Epidermal melanocyte (primary cell): ENCODE results near the gene SLC16A10.
"Not testable (repeated sequence)": the region's sequence is repeated elsewhere in the genome, so short reads cannot be mapped to it uniquely, and the experiment has no call there.

Experiments
- DNase-seq: peaks from one replicate; pipeline ENCODE4 v3.0.0; 2011; ENCODE audit warnings: low spot score; ENCODE audit not compliant: insufficient read length

The SLC16A10 gene

GRCh38 chr6:111255838-111256237 is 168.5 kb downstream of the SLC16A10 start:
- not testable (repeated sequence) for DNase-seq

GRCh38 chr6:111256646-111257045 is 169.3 kb downstream of the SLC16A10 start:
- no peak for DNase-seq

GRCh38 chr6:111258010-111258409 is 170.7 kb downstream of the SLC16A10 start:
- no peak for DNase-seq

GRCh38 chr6:111258615-111259088 is 171.3 kb downstream of the SLC16A10 start:
- no peak for DNase-seq

- peak; percentile 96 for DNase-seq
These were observed 172.0 kb downstream of the SLC16A10 start for GRCh38 chr6:111259089-111259831.

GRCh38 chr6:111260570-111261298 is 173.4 kb downstream of the SLC16A10 start:
- no peak for DNase-seq

- no peak for DNase-seq
These were observed 176.5 kb downstream of the SLC16A10 start for GRCh38 chr6:111263837-111264236.

GRCh38 chr6:111265842-111266241 is 178.5 kb downstream of the SLC16A10 start:
- DNase-seq = no peak

GRCh38 chr6:111266276-111266675 is 179.0 kb downstream of the SLC16A10 start:
- no peak for DNase-seq

GRCh38 chr6:111267764-111268333 is 180.5 kb downstream of the SLC16A10 start:
- no peak for DNase-seq

- no peak for DNase-seq
These were observed 182.2 kb downstream of the SLC16A10 start for GRCh38 chr6:111269401-111269970.

- no peak for DNase-seq
These were observed 182.8 kb downstream of the SLC16A10 start for GRCh38 chr6:111270121-111270520.

GRCh38 chr6:111274593-111275217 is 187.4 kb downstream of the SLC16A10 start:
- no peak for DNase-seq

- DNase-seq = no peak
These were observed 189.0 kb downstream of the SLC16A10 start for GRCh38 chr6:111276335-111276734.

GRCh38 chr6:111276736-111277135 is 189.4 kb downstream of the SLC16A10 start:
- no peak for DNase-seq

- no peak for DNase-seq
These were observed 190.5 kb downstream of the SLC16A10 start for GRCh38 chr6:111277819-111278218.

- no peak for DNase-seq
These were observed 191.4 kb downstream of the SLC16A10 start for GRCh38 chr6:111278731-111279130.

GRCh38 chr6:111280445-111280955 is 193.2 kb downstream of the SLC16A10 start:
- no peak for DNase-seq
